Posterior cingulate gyrus (tissue), 11 donors: ENCODE measurements around the gene CFAP299.
"Not testable (repeated sequence)": the region's sequence is repeated elsewhere in the genome, so short reads cannot be mapped to it uniquely, and the experiment has no call there.

Source experiments
- DNase-seq, 10 donors: peaks; one replicate each; pipeline versions ENCODE4 v3.0.0 to v3.0.0-alpha.2; 2020 to 2021; ENCODE audit warnings: mixed read lengths in 3 of 10
- intact Hi-C: fragments of 100-400 bp; cut with DNase I; formaldehyde crosslinking; loops from one replicate; pipeline ENCODE4 v1.15.1; 2023

The CFAP299 gene

DNA sequence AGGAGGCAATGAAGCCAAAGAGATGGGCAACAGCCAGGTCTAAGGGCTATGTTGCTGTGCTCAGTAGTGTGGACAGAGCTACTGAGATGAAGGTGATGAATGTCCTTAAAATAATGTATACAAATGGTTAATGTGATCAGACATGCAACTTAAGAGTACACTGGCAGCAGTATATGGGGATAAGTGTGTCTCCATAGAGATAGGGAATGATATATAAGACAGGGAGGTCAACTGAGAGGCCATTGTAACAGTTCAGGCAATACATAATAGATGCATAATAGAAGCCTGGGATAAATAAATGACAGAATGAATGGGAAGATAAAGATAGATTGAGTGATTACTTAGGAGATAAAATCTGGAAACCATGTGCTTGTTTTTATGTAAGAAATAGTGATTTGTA, 250.0 kb downstream of the CFAP299 start:
- DNase-seq = no peak
- intact Hi-C loops = no loop called here

GRCh38 chr4:80586716-80587115, 251.2 kb downstream of the CFAP299 start:
- intact Hi-C loops = no loop called here
- no peak for DNase-seq

DNA sequence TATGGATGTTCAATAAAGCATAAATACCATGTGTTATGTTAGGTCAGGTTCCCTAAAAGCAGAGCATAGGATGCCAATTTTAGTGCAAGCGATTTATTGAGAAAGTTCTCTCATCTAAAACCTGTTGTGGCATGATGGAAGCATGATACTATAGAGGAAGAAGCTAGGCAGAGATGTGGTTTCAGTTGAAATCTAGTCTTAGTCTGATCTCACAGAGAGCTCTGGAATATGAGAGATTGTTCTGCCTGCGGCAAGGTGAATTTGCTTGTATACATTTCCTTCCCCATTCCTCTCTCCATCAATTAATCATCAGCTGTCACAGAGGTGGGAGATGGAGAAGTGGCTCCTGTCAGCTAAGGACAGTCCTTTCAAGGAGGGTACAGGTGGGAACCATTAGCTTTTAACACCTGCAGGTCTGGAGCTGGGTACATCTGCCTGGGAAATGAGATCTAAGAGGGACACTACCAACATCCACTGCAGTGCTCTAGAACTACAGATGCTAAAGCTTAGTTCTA, 252.4 kb downstream of the CFAP299 start:
- no peak for DNase-seq
- intact Hi-C loops = no loop called here

DNA sequence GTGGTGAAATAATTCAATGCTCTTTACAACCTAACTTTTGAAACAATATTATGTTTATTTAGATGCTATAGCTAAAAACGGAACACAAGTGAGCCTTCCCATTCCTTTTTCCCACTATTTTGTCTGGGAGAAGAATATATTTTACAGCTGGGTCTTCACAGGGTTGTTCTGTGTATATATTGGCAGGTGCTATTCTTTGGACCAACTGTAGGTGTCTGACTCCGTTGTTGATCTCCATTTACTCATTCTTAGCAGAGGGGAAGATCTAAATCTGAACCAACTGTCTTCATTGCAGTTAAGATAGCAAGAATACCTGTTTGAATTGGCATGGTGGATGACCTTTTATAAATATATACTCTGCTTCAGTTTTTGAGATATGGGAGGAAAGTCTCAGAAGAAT, 257.4 kb downstream of the CFAP299 start:
- intact Hi-C loops = no loop called here
- DNase-seq = no peak

DNA sequence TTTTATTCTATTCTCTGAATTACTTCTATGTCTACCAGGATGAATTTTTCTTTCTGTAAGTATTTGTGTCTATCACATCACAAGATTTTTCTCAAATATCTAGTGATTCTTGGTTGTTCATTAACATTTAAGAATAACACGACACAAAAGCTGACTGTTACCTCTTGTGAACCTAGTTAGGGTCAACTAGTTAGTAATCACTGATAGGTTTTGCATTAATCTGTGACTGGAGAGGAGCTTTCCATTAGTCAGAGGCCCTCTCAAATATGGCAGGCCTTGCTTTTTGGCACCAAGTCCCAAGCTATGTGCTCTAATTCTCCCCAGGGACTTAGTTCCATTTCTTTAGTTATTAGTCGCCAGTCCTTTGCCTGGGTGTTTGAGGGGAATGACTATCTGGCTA, 259.2 kb downstream of the CFAP299 start:
- intact Hi-C loops = no loop called here
- no peak for DNase-seq

GRCh38 chr4:80608281-80608980, 272.9 kb downstream of the CFAP299 start:
- DNase-seq = no peak
- intact Hi-C loops = no loop called here

GRCh38 chr4:80610199-80610598, 274.7 kb downstream of the CFAP299 start:
- no peak for DNase-seq
- intact Hi-C loops = no loop called here

DNA sequence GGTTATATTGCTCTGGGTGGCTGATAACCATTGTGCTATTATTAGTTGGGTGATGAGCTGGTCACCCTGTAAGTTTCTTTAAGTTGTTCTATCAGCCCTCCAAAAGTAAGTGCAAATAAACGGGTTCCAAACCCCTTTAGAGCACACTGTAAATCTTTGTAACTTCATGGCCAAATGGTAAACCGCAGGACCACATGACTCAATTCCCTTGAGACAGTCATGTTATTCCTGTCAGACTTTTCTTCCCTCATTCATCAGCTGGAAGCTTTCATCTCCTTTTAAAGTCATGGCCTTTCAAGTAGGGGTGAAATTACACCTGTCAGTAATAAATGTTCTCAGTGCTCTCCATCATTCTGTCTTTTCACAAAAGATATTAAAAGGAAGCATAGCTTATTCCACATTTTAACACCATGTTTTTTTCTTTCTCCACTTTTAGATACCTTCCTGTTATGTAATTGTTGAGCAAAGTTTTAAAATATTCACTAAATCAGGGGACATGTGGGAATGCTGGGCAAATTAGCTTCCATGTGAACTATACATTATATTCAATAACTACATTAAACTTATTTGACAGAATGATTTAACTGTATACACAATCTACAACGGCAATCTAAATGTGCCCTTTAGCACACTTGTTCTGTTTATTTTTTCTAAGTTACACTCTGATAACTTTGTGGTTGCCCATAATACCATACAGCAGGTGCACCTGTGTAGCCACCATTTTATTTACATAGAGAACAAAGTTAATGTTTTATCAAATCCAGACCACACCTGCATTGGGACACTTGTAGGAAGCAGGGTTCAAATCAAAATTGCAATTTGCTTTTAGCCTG, 275.5 kb downstream of the CFAP299 start:
- intact Hi-C loops = no loop called here
- DNase-seq = no peak

- DNase-seq = no peak
- intact Hi-C loops = no loop called here
These were observed 276.1 kb downstream of the CFAP299 start for GRCh38 chr4:80611678-80611979.

GRCh38 chr4:80613470-80613869, 277.9 kb downstream of the CFAP299 start:
- no peak for DNase-seq
- intact Hi-C loops = no loop called here

DNA sequence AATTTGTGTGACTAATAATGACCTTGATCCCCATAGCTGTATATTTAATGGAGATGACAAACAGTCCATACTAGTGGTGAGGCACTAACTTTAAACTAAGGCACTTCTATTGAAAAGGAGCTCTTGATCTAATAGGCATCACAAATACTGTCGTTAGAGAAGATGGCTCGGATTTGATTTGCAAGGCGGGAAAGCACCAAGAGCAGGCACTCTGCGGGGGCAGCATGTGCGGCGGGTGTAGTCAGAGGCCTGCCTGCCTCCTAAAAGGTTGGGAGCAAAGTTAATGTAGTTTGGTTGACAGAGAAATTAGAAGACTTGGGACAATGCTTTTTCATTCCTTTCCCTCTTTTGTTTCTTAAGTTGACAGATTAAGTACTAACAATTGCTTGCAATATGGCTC, 278.8 kb downstream of the CFAP299 start:
- peak in 2 of 10 donors; percentile 42 to 64 for DNase-seq
- intact Hi-C loops = no loop called here

DNA sequence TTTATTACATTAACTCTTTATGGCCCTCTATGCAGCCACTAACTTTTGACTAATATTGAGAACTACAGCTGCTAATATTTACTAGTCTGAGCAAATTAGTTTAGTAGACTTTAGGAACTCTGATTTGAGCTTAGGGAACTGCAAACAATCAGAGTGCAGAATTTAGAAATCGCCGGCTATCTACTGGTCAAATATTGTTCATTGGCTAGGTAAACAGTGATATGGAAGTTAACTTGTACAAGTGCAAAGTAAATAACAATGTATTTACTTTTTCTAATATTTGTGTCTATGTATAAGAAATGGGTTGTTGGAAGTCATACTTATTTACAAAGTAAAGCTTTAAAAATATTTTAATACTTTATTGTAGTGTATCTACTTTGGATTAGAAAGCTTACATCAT, 279.6 kb downstream of the CFAP299 start:
- intact Hi-C loops = no loop called here
- DNase-seq = no peak

DNA sequence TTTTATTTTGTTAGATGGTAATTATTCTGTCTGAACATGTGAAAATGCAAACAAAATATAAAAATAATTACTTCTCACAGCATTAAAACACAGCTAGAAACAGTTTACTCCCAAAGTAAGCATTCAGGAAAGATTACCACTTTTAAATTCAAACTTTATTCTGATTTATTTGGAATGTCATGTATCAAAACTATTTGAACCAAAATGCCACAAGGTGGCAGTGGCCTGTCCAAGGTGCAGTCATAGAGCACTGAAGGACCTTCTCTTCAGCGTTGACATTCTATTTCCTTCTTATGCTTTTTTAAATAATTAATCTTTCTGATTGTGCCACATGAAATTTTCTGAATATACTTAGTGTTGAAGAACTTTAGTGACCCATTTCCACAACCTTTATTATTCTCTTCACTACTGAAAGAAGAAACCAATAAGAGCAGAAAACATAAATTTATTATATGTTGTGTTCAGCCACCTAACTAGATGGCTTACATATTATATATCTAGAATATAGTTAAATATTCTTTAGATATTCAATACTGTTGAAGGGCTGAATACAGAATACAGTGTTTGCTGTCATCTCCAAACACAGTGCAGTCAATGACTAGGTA, 283.6 kb downstream of the CFAP299 start:
- intact Hi-C loops = no loop called here
- no peak for DNase-seq

GRCh38 chr4:80631861-80632260, 296.3 kb downstream of the CFAP299 start:
- intact Hi-C loops = no loop called here

GRCh38 chr4:80637190-80637589, 301.7 kb downstream of the CFAP299 start:
- DNase-seq = no peak
- intact Hi-C loops = no loop called here

More at GRCh38 chr4:80631861-80632260, 296.3 kb downstream of the CFAP299 start:
- DNase-seq = no peak

- no peak for DNase-seq
- intact Hi-C loops = no loop called here
These were observed 310.5 kb downstream of the CFAP299 start for GRCh38 chr4:80646061-80646460.

DNA sequence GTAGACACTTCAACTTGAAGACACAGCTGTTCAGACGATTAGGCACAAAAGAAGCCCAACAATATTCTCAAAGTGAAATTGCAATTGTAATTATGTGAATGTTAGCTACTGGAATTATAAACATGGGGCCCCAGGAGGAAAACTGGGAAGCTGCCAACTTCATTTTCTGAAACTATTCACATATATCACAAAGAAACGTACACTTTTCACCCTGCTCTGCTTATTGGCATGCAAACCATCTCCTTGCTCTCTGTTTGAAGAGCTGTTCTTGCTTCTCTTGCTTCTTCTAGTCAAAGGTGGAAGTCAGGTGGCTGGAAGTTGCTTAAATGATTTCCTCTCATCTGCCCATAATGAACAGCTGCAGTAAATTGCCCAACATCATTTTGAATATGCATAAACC, 320.1 kb downstream of the CFAP299 start:
- intact Hi-C loops = no loop called here
- DNase-seq = no peak

DNA sequence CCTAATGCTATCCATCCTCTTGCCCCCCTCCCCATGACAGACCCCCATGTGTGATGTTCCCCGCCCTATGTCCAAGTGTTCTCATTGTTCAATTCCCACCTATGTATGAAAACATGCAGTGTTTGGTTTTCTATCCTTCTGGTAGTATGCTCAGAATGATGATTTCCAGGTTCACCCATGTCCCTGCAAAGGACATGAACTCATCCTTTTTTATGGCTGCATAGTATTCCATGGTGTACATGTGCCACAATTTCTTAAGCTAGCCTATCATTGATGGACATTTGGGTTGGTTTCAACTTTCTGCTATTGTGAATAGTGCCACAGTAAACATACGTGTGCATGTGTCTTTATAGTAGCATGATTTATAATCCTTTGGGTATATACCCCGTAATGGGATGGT, 334.6 kb downstream of the CFAP299 start:
- DNase-seq, intact Hi-C loops: not testable (repeated sequence)

DNA sequence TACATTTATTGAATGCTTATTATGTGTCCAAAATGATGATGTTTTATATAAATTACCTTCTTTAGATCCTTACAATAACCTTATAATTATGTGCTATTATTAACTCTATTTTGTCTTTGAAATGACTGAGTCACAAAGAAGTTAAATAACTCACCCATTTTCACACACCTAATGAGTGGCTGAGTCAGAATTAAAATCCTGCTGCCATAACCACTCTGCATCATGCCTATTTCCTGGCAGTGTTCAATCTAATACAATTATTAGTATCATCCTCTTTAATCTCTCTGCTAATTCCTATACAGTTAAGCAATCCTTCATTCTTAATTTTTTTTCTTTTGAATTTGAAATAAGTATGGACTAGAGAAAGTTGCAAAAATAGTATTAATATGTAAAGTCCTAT, 342.9 kb downstream of the CFAP299 start:
- intact Hi-C loops = no loop called here
- DNase-seq = no peak

DNA sequence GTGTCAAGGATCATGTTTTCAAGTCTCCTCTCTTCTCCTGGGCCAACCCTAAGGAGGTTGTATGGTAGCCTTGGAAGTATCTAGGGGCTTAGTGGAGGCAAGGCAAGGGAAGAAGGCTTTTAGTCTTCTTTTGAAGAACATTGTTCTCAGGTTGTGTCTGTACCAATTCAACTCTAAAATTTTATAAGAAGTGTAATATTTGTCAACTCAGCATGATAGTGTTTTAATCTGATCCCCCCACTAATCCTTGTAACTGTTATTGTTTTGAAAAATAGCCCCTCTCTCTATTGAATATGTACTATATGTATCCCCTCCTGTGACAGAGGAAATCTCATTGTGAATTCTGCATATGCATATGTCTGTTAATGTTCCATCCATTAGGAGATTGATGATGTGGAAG, 345.4 kb downstream of the CFAP299 start:
- no peak for DNase-seq
- intact Hi-C loops = no loop called here

GRCh38 chr4:80685214-80685613, 349.7 kb downstream of the CFAP299 start:
- no peak for DNase-seq
- intact Hi-C loops = no loop called here

DNA sequence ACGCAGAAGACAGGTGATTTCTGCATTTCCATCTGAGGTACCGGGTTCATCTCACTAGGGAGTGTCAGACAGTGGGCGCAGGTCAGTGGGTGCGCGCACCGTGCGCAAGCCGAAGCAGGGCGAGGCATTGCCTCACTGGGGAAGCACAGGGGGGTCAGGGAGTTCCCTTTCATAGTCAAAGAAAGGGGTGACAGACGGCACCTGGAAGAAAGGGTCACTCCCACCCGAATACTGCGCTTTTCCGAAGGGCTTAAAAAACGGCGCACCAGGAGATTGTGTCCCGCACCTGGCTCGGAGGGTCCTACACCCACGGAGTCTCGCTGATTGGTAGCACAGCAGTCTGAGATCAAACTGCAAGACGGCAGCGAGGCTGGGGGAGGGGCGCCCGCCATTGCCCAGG, 352.2 kb downstream of the CFAP299 start:
- intact Hi-C loops = not testable (repeated sequence)
- DNase-seq = peak in 1 of 10 donors; percentile 61
